ENCODE measurements around the gene SBNO2.

SBNO2 gene

DNA sequence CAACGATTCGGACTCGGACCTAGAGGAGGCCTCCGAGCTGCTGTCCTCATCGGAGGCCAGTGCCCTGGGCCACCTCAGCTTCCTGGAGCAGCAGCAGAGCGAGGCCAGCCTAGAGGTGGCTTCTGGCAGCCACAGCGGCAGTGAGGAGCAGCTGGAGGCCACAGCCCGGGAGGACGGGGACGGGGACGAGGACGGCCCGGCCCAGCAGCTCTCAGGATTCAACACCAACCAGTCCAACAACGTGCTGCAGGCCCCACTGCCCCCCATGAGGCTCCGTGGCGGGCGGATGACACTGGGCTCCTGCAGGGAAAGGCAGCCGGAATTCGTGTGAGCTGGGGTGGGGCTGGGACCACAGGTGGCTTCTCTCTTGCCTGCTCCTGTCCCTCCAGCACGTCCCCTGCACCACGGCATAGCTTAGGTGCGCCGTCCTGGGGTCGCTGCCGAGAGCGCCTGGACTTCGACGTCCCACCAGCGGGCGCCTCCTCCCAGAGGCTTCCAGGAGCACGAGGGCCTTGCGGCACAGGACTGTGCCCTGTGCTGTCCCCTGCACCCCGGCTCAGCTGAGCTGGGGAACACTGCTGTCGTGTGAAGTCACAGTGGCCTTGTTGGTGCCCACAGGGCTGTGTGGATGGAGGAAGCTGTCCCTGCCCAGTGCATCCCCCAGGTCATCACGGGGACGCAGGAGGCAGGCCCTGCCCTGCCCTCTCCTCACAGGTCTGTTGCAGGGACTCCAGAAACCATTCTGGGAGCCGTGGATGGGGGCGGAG is 88.2 kb downstream of the SBNO2 start:
- no peak for DNase-seq

DNA sequence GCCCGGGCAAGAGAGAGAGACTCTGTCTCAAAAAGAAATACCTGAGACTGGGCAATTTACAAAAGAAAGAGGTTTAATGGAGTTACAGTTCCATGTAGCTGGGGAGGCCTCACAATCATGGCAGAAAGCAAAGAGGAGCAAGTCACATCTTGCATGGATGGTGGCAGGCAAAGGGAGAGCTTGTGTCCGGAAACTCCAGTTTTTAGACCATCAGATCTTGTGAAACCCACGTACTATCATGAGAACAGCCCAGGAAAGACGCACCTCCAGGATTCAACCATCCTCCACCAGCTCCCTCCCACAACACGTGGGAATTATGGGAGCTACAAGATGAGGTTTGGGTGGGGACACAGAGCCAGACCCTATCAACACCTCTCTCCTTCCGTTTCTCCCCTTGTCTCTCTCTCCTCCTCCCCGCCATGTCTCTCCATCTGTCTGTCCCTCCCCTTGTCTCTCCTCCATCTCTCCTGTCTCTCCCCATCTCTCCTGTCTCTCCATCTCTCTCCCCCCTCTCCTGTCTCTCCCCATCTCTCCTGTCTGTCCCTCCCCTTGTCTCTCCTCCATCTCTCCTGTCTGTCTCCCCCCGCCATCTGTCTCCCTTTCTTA is 88.9 kb downstream of the SBNO2 start:
- no peak for DNase-seq

DNA sequence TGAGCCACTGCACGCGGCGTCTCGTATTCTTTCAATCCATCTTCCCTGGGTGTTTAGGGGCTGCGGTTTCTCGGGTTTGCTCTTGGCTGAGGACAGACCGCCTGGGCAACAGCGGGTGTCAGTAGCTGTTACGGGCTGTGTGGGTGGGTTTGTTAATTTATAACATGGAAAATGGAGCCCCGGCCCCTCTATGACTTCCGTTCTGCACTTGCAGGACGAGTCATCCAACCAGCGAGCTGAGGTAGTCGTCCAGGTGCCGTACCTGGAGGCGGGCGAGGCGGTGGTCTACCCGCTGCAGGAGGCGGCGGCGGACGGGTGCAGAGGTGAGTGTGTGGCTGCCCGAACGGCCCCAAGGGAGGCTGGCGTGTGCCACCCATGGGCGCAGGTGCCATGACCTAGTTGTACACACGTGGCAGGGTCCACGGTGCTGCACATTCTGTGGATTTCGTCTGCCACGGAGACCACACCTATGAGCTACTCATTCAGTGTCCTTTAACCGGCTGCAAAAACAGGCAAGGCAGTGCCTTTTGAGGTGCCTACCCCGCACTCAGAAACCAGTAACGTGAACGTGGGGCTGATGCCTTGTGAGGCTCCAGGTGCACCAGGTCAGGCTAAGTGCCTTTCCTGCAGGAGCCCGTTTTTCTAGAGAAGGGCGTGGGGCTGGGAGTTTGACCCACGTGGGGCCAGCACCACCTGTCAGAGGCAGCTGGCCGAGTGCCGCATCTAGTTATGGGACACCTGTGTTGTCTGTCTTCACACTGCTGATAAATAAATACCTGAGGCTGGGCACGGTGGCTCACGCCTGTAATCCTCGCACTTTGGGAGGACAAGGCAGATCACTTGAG is 89.8 kb downstream of the SBNO2 start:
- peak; percentile 14 for DNase-seq

DNA sequence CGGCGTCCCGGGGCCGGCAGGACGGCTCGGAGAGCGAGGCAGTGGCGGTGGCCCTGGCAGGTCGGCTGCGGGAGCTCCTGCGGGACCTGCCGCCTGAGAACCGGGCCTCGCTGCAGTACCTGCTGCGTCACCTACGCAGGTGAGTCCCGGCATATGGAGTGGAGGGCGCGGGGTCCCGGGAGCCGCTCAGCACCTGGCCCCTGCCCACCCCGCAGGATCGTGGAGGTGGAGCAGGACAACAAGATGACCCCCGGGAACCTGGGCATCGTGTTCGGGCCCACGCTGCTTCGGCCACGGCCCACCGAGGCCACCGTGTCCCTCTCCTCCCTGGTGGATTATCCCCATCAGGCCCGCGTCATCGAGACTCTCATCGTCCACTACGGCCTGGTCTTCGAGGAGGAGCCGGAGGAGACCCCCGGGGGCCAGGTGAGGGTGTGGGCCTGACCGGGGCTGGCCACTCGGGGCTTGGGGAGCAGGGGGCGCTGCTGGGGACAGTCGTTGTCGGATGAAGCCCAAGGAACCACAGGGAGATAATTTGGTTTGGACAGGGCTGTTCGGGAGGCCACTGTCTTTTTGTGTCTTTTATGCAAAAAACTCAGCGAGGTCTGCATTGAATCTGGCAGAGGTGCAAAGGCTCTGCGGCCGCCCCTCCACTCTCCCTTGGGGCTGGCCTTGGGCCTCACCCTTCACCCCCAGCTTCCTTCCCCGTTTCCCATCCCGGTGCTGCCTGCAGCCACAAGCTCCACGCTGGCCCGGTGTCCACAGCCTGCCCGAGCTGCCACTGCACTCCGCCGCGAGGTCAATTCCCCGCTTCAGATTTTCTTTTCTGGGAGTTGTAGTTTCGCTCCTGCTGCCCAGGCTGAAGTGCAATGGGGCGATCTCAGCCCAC is 90.9 kb downstream of the SBNO2 start:
- DNase-seq, result no peak

DNA sequence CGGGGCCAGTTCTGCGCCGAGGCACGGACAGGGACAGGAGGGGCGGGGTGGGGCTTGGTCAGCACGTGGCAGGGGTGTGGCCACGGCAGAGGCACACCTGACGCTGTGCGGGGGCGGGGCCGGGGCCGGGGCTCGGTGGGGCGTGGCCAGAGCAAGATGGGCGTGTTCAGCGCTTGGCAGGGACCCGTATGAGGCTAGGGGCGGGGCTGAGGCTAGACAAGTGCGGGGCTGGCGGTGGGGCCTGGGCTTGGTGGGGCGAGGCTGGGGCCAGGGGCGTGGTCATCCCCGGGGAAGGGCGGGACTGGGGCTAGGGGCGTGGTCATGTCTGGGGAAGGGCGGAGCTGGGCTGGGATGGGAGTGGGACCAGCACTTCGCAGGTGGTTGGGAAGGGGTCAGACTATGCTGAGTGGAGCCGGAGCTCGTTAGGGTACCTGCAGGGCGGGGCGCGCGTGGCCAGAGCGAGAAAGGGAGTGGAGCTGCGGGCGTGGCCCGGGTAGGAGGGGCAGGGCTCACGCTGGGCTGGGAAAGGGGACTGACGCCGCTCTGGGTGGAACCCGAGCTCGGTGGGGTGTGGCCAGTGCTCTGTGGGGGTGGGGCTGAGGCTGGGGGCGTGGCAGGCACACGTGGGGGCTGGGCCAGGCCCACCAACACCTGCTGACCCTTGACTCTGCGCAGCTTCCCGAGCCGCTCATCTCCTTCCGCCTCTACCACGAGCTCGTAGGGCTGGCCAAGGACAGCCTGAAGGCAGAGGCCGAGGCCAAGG is 91.7 kb downstream of the SBNO2 start:
- DNase-seq, result peak; percentile 70

DNA sequence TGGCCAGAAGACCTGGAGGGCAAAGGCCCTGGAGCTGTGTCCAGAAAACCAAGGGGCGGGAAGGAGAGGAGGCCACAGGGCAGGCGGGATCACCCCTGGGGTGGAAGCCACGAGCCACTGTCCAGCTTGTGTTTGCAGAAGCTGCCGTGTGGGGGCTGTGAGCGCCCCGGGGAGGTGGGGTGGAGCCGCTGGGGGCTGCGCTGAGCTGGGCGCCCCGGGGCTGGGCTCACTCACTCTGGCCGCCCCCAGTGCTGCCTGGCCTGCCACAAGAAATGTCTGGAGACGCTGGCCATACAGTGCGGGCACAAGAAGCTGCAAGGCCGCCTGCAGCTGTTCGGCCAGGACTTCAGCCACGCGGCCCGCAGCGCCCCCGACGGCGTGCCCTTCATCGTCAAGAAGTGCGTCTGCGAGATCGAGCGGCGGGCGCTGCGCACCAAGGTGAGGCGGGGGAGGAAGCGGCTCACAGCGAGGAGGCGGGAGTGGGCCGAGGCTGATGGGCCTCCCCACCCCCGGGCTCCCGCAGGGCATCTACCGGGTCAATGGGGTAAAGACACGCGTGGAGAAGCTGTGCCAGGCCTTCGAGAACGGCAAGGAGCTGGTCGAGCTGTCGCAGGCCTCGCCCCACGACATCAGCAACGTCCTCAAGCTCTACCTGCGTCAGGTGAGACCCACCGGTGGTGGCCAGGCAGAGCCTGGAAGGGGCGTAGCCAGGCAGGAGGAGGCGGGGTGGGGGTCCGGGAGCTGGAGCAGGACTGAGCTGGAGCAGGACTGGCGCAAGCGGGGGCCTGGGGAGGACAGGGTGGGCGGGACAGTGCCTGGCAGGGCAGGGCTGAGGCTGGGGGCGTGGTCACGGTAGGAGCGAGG is 92.5 kb downstream of the SBNO2 start:
- no peak for DNase-seq

DNA sequence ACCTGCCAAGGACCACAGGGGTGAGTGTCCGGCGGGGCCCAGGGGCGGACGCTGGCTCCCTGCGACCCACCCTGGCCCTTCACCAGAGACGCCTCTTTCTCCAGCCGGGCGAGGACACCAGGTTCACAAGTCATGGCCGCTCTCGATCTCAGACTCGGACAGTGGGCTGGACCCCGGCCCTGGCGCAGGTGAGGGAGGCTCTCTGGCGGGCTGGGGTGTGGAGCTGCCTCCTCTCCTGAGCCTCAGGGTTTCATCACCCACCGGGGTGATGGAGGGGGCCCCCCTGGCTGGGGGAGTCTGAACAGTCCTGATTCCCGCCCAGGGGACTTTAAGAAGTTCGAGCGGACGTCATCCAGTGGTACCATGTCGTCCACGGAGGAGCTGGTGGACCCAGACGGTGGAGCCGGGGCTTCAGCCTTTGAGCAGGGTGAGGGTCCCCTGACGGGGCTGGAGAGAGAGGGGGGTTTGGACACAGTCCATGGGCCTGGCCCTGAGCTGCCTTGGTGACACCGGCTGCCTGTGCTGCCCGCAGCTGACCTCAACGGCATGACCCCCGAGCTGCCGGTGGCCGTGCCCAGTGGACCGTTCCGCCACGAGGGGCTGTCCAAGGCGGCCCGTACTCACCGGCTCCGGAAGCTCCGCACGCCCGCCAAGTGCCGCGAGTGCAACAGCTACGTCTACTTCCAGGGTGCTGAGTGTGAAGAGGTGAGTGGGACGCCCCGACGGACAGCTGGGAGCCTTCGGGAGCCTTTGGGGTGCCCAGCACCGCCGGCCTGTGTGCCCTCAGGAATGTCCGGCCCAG is 93.5 kb downstream of the SBNO2 start:
- DNase-seq, result no peak

DNA sequence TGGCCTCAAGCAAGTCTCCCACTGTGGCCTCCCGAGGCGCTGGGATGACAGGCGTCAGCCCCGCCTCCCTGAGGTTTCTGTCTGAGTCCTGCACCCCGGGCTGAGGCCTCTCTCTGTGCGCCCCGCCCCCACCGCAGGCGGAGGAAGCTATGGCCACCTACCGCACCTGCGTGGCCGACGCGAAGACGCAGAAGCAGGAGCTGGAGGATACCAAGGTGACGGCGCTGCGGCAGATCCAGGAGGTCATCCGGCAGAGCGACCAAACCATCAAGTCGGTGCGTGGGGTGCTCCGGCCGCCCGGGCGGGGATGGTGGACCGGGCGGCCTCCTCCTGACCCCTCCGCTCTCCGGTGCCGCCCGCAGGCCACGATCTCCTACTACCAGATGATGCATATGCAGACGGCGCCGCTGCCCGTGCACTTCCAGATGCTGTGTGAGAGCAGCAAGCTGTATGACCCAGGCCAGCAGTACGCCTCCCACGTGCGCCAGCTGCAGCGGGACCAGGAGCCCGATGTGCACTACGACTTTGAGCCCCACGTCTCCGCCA is 94.4 kb downstream of the SBNO2 start:
- no peak for DNase-seq

DNA sequence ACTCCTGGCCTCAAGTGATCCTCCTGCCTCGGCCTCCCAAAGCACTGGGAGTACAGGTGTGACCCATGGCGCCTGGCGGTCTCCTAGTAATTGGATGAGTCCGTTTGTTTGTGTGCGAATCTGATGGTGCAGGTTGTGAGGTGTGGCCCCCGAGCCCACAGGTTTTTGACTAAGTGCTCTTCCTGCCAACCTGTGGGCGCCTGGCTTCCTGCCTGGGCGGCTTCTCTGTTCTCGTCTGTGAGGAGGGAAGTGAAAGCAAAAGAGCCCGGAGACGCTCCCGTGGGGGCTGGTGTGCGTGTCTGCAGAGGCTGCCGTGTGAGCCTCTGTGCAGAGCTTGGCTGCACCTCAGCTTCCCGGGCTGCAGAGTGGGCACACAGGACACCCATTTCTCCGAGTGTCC is 97.1 kb downstream of the SBNO2 start:
- DNase-seq, result peak; percentile 35

DNA sequence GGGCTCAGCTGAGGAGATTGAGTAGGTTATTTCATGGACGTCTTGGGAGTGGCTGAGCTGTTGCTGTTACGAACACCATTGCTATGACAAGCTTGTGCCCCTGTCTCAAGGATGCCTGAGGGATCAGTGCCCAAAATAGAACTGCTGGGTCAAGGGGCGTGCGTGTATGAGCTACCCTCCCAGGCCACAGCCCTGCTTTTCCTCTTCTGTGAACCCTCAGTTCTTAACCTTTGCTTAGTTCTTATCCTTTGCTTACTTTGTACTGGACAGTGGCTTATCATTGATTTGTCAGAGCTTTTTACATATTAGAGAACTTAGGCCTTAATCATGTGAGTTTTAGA is 98.1 kb downstream of the SBNO2 start:
- DNase-seq, result no peak

DNA sequence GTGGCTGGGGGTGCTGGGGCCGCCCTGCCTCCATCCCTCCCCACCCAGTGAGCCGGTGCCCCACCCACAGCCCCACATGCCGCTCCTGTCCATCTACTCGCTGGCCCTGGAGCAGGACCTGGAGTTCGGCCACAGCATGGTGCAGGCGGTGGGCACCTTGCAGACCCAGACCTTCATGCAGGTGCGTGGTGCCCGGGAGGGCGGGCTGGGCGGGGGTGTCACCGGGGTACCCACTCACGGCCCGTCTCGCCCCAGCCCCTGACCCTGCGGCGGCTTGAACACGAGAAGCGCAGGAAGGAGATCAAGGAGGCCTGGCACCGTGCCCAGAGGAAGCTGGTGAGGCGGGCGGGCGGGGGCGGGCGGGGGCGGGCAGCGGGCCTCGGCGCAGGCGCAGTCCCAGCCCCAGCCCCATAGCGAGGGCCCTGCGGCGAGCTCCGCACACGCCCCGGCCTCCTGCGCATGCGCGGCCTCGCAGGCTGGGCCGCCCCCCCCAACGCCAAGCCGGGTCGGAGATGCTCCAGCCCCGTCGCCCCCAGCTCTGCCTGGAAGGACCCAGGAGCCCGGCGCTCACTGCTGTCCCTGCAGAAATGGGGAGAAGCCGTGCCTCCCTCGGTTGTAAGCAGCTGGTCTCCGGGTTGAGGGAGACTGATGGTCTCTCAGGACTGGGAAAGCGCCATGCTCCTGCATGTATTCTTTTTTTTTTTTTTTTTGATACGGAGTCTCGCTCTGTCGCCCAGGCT is 99.4 kb downstream of the SBNO2 start:
- peak; percentile 73 for DNase-seq

DNA sequence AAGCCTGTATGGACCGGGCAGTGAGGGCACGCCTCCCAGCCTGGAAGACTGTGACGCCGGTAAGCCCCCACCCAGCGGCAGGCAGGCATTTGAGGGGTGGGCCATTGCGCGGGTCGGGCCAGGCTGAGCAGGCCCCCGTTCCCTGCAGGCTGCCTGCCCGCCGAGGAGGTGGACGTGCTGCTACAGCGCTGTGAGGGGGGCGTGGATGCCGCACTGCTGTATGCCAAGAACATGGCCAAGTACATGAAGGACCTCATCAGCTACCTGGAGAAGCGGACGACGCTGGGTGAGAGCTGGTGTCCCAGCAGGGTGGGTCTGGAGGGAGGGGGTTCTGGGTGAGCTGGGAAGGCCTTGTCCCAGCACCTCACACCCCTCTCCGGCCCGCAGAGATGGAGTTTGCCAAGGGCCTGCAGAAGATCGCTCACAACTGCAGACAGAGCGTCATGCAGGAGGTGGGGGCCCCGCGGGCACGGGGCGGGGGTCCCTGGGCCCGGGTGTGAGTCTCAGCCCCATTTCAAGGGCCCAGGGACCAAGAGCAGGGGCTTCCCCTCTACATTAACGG is 100.0 kb downstream of the SBNO2 start:
- DNase-seq, result no peak

DNA sequence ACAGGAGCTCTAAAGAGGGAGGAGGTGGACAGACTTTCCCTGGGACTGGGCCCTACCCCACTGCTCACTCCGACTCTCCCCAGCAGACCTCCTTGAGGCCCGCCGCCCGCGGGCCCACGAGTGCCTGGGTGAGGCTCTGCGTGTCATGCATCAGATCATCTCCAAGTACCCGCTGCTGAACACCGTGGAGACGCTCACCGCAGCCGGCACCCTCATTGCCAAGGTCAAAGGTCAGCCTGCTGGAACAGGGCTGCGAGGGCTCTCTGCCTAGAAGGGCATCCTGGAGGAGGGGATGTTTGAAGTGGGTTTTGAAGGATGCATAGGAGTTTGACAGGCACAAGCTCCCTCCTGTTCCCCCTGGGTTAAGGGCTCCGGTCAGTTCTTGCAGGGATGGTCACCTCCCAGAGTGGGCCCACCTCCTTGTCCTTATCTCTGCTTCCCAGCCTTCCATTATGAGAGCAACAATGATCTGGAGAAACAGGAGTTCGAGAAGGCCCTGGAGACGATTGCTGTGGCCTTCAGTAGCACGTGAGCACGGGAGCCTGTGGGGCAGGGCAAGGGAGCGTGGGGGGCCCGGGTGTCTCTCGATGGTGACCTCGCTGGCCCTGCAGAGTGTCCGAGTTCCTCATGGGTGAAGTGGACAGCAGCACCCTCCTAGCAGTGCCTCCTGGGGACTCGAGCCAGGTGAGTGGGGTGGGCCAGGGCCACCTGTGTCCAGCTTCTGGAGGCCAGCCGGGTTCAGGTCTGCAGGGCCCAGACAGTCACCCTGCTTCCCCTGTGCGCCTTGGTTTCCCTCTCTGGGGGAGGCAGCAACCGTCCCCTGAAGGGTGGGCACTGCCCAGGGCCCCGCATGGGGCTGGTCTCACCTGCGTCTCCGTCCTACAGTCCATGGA is 100.8 kb downstream of the SBNO2 start:
- DNase-seq, result no peak

DNA sequence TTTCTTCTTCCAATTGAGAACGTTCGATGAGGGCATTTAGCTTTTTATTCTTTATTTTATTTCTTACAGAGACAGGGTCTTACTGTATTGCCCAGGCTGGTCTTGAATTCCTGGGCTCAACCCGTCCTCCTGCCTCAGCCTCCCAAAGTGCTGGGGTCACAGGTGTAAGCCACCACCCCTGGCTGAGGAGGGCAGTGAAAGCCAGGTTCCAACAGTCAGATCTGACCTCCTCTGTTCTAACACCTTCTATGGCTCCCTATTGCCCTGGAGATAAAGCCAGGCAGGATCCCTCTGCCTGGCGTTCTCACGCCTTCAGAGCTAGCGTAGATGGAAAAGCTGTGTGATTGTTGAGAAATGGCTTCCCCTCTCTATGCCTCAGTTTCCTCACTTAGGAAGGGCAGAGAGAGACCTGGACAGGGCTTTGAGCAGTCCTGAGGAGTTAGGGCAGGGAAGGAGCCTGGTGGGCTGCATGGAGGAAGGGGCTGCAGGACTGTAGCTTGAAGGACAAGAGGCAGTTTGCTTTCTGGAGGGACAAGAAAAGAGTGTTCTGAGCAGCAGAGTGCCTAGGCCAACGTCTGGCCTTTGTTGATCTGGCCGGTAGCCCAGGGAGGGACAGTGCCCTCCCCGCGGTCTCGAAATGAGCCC is 101.6 kb downstream of the SBNO2 start:
- no peak for DNase-seq

DNA sequence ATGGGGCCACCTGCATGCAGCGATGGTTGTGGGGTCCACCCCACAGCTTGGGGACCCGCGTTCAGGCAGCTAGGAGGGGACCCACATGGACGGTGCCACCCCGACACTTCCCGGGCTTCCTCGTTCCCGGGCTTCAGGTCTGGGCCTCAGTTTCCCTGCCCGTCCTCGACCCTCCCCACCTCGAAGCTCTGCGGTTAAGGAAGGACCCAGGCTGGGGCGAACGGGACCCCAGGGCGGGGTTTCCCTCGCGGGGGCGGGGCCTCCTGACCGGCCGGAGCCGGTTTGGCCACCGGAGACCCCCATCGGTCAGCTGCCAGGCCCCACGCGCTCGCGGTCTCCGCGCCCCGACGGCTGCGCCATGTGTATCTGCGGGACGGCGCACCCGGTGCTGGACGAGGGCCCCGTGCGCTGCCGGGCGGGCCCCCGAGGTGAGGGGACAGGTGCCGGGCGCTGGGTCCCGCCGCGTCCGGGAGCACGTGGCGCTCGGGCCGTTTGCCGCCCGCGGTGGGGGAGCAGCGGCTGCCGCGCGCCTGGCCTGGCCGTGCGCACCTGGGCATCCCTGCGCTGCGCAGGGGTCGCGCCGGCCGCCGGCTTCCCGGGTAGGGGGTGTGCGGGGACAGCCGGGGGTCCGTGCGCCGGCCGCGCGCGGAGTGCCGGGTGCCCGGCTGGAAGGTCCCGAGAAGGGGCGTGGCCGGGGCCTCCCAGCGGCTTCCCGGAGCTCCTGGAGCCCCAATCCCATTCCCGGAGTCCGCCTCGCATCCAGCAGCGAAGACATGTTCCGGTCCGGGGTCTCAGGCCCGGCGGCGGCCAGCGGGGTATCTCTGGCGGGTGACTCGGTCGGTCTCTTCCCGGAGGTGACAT is 102.9 kb downstream of the SBNO2 start:
- no peak for DNase-seq

DNA sequence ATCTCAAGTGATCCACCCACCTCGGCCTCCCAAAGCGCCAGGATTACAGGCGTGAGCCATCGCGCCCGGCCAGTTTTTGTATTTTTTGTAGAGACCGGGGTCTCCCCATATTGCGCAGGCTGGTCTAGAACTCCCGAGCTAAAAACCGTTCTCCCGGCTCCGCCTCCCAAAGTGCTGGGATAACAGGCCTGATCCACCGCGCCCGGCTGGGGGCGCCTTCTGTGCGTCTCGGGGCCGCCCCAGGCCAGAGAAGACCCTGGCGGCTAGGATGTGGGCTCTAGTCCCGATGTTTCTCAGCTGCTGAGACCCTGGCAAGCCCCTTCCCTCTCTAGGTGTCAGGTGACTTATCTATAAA is 103.5 kb downstream of the SBNO2 start:
- DNase-seq, result no peak

Measured in DMS79 (cell line).